H9 (cell line): ENCODE measurements around the gene SLC25A18. TPM values are rescaled to one million over a fixed set of nuclear protein-coding genes. Genes with fewer than 3 reads are reported as not detected.

Experiments
- DNase-seq: peaks from one replicate; pipeline ENCODE4 v3.0.0-alpha.2; 2017
- H2AFZ ChIP-seq: one replicate; pipeline ENCODE4 v1.6.1; 2013; ENCODE audit warnings: mild to moderate bottlenecking, low read length, control low read depth, moderate library complexity
- H2AK5ac ChIP-seq: 2 replicates; pipeline ENCODE4 v1.6.1; 2013; ENCODE audit warnings: low read length, control low read depth, mixed read lengths; ENCODE audit not compliant: insufficient read length
- H2BK120ac ChIP-seq: one replicate; pipeline ENCODE4 v1.6.1; 2013; ENCODE audit warnings: low read depth, mild to moderate bottlenecking, low read length, control low read depth, inconsistent platforms; ENCODE audit not compliant: poor library complexity, severe bottlenecking
- H2BK12ac ChIP-seq: 2 replicates; pipeline ENCODE4 v1.6.1; 2013; ENCODE audit warnings: low read length, control low read depth, mixed read lengths, low read depth; ENCODE audit not compliant: insufficient read length
- H2BK15ac ChIP-seq: 2 replicates; pipeline ENCODE4 v1.6.1; 2013; ENCODE audit warnings: low read depth, low read length, control low read depth
- H2BK20ac ChIP-seq: one replicate; pipeline ENCODE4 v1.6.1; 2013; ENCODE audit warnings: low read depth, mild to moderate bottlenecking, low read length, control low read depth, inconsistent platforms; ENCODE audit not compliant: poor library complexity, severe bottlenecking
- H2BK5ac ChIP-seq: 2 replicates; pipeline ENCODE4 v1.6.1; 2013; ENCODE audit warnings: low read length, control low read depth, mixed read lengths; ENCODE audit not compliant: insufficient read length
- H3K14ac ChIP-seq: 2 replicates; pipeline ENCODE4 v1.6.1; 2013; ENCODE audit warnings: low read length, control low read depth; ENCODE audit not compliant: insufficient read depth
- H3K18ac ChIP-seq: 2 replicates; pipeline ENCODE4 v1.6.1; 2013; ENCODE audit warnings: low read depth, mild to moderate bottlenecking, mixed read lengths, low read length, control low read depth; ENCODE audit not compliant: insufficient read length
- H3K23ac ChIP-seq: 2 replicates; pipeline ENCODE4 v1.6.1; 2013; ENCODE audit warnings: low read length, control low read depth, mixed read lengths, low read depth; ENCODE audit not compliant: insufficient read length
- H3K23me2 ChIP-seq: 2 replicates; pipeline ENCODE4 v1.6.1; 2013; ENCODE audit warnings: low read depth, mild to moderate bottlenecking, mixed read lengths, low read length, control low read depth; ENCODE audit not compliant: insufficient read length, poor library complexity, severe bottlenecking
- H3K27ac ChIP-seq: 2 replicates; pipeline ENCODE4 v1.5.1; 2013; ENCODE audit warnings: low read length, control low read depth, mixed read lengths, low read depth; ENCODE audit not compliant: insufficient read length
- H3K27me3 ChIP-seq: 2 replicates; pipeline ENCODE4 v1.6.1; 2013; ENCODE audit warnings: low read length, control low read depth, inconsistent platforms; ENCODE audit not compliant: insufficient read depth
- H3K4ac ChIP-seq: 2 replicates; pipeline ENCODE4 v1.6.1; 2013; ENCODE audit warnings: low read depth, mild to moderate bottlenecking, control low read depth, inconsistent platforms, low read length, moderate library complexity
- H3K4me1 ChIP-seq: 2 replicates; pipeline ENCODE4 v1.6.1; 2013; ENCODE audit warnings: low read length, control low read depth, inconsistent platforms; ENCODE audit not compliant: insufficient read depth
- H3K4me2 ChIP-seq: 2 replicates; pipeline ENCODE4 v1.6.1; 2013; ENCODE audit warnings: low read length, control low read depth, mixed read lengths; ENCODE audit not compliant: insufficient read length, insufficient read depth
- H3K56ac ChIP-seq: 2 replicates; pipeline ENCODE4 v1.6.1; 2013; ENCODE audit warnings: low read depth, mild to moderate bottlenecking, mixed read lengths, low read length, control low read depth; ENCODE audit not compliant: insufficient read length
- H3K79me1 ChIP-seq: 2 replicates; pipeline ENCODE4 v1.6.1; 2013; ENCODE audit warnings: low read depth, mild to moderate bottlenecking, moderate library complexity, low read length, control low read depth, inconsistent platforms; ENCODE audit not compliant: insufficient read depth, poor library complexity, severe bottlenecking
- H3K79me2 ChIP-seq: 2 replicates; pipeline ENCODE4 v1.6.1; 2013; ENCODE audit warnings: low read length, control low read depth, inconsistent platforms; ENCODE audit not compliant: insufficient read depth
- H3K9ac ChIP-seq: 2 replicates; pipeline ENCODE4 v1.6.1; 2013; ENCODE audit warnings: low read length, control low read depth, mixed read lengths; ENCODE audit not compliant: insufficient read length; ENCODE audit errors: extremely low read depth
- H3K9me3 ChIP-seq: one replicate; pipeline ENCODE4 v1.6.1; 2013; ENCODE audit warnings: low read depth, low read length, inconsistent platforms; ENCODE audit not compliant: control insufficient read depth
- H3T11ph ChIP-seq: one replicate; pipeline ENCODE4 v1.6.1; 2013; ENCODE audit warnings: mild to moderate bottlenecking, low read length, control low read depth, inconsistent platforms
- H4K20me1 ChIP-seq: one replicate; pipeline ENCODE4 v1.6.1; 2013; ENCODE audit not compliant: control insufficient read depth, insufficient read length, insufficient read depth
- H4K5ac ChIP-seq: 2 replicates; pipeline ENCODE4 v1.6.1; 2013; ENCODE audit warnings: low read depth, mild to moderate bottlenecking, mixed read lengths, low read length, control low read depth; ENCODE audit not compliant: insufficient read length
- H4K8ac ChIP-seq: replicated peaks from 2 replicates; pipeline ENCODE4 v1.6.1; 2013; ENCODE audit warnings: low read length, control low read depth, mixed read lengths, low read depth; ENCODE audit not compliant: insufficient read length
- H4K91ac ChIP-seq: 2 replicates; pipeline ENCODE4 v1.6.1; 2013; ENCODE audit warnings: low read depth, mild to moderate bottlenecking, moderate library complexity, mixed read lengths, low read length, control low read depth; ENCODE audit not compliant: insufficient read length
- H3K27ac Mint-ChIP-seq, 3 experiments: 2 replicates in 2 of 3; 3 replicates in 1 of 3; pipeline ENCODE4 v1.8.0; 2020 to 2021; ENCODE audit warnings: mixed read lengths in 3 of 3, mild to moderate bottlenecking in 1 of 3, moderate library complexity in 1 of 3
- H3K27me3 Mint-ChIP-seq: 2 replicates; pipeline ENCODE4 v1.8.0; 2021; ENCODE audit warnings: low read depth, mild to moderate bottlenecking, moderate library complexity, mixed read lengths
- H3K36me3 Mint-ChIP-seq, 3 experiments: 2 replicates in 2 of 3; 3 replicates in 1 of 3; pipeline ENCODE4 v1.8.0; 2020 to 2021; ENCODE audit warnings: low read depth in 3 of 3, mixed read lengths in 3 of 3; ENCODE audit not compliant: insufficient read depth in 1 of 3
- H3K4me1 Mint-ChIP-seq, 2 experiments: 2 replicates each; pipeline ENCODE4 v1.8.0; 2020; ENCODE audit warnings: mixed read lengths in 2 of 2
- H3K4me3 Mint-ChIP-seq, 2 experiments: 2 replicates in 1 of 2; 3 replicates in 1 of 2; pipeline ENCODE4 v1.8.0; 2020 to 2021; ENCODE audit warnings: mild to moderate bottlenecking in 2 of 2, mixed read lengths in 2 of 2, moderate library complexity in 1 of 2
- H3K9me3 Mint-ChIP-seq, 2 experiments: 2 replicates in 1 of 2; 3 replicates in 1 of 2; pipeline ENCODE4 v1.8.0; 2020; ENCODE audit warnings: mild to moderate bottlenecking in 2 of 2, mixed read lengths in 2 of 2, moderate library complexity in 1 of 2
- WGBS: extraction: QIAGEN DNeasy Blood & Tissue Kit; methylation state at CpG from one replicate; pipeline ENCODE4 v1.1.7; 2013; ENCODE audit warnings: missing lambda C conversion rate, low lambda C conversion rate, mixed read lengths; ENCODE audit not compliant: insufficient read length; ENCODE audit errors: extremely low coverage; 5-methylcytosine and 5-hydroxymethylcytosine counted together
- total RNA-seq: library from RNA; stranded (reverse); gene quantifications from 2 replicates; pipeline ENCODE4 v1.2.1, GENCODE V29; 2021
- TF ChIP-seq, protein P1 (sequence below): fragments of 200-600 bp; sonication (generic); conservative IDR thresholded peaks from 3 replicates; pipeline ENCODE4 v1.8.0; 2021; ENCODE audit warnings: antibody characterized with exemption, mild to moderate bottlenecking

SLC25A18 gene
- total RNA-seq, 1 experiment from 2014 or later: 2.3 TPM

DNA sequence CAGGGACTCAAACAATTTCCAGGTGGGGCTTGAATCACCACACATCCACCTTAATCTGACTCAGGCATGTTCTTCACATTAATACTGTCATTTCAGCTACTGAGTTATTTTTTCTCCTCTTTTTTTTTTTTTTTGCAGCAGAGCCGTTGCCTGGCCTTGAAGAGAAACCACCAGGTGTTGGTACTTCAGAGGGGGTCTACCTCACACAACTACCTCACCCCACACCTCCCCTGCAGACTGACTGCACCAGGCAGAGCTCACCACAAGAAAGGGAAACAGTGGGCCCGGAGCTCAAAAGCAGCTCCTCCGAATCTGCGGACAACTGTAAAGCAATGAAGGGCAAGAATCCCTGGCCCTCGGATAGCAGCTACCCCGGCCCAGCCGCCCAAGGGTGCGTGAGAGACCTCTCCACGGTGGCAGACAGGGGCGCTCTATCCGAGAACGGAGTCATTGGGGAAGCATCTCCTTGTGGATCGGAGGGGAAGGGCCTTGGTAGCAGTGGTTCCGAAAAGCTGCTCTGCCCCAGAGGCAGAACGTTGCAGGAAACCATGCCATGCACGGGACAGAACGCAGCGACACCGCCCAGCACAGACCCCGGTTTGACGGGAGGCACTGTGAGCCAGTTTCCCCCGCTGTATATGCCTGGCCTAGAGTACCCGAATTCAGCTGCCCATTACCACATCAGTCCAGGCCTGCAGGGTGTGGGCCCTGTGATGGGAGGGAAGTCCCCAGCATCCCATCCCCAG is 15.1 kb upstream of the SLC25A18 start:
- Histone ChIP-seq H3K56ac (no peak overlapping the region), H2BK15ac (no peak overlapping the region), H3T11ph (no peak overlapping the region), H3K23me2 (no peaks in the 10 kb centered on the region), H4K20me1 (no peaks in the 10 kb centered on the region), H2AFZ (no peak overlapping the region), H3K4me1 (no peaks in the 10 kb centered on the region), H3K4ac (no peak overlapping the region), H4K8ac (no peak overlapping the region), H3K23ac (no peak overlapping the region), H3K9me3 (no peaks in the 10 kb centered on the region), H2BK20ac (no peak overlapping the region), H3K9ac (no peak overlapping the region), H2AK5ac (no peak overlapping the region), H4K91ac (no peak overlapping the region), H4K5ac (no peak overlapping the region), H3K4me2 (no peak overlapping the region), H3K18ac (no peak overlapping the region), H3K27me3 (no peaks in the 10 kb centered on the region), H3K79me2 (no peaks in the 10 kb centered on the region), H3K79me1 (no peaks in the 10 kb centered on the region), H3K27ac (no peak overlapping the region), H2BK12ac (no peak overlapping the region), H2BK120ac (no peak overlapping the region), H2BK5ac (no peak overlapping the region), H3K14ac (no peak overlapping the region)
- Mint-ChIP-seq H3K9me3 (no peaks in the 10 kb centered on the region; a peak in 1 of 5 replicates), H3K4me3 (no peak overlapping the region), H3K27me3 (no peaks in the 10 kb centered on the region), H3K4me1 (no peaks in the 10 kb centered on the region), H3K36me3 (peaks cover 62 to 90% (median 76%) of the 10 kb centered on the region in 3 experiments), H3K27ac (peak overlapping the region; percentile 35 to 86 (median 80); a peak in 4 of 7 replicates)
- TF ChIP-seq, protein P1, sequence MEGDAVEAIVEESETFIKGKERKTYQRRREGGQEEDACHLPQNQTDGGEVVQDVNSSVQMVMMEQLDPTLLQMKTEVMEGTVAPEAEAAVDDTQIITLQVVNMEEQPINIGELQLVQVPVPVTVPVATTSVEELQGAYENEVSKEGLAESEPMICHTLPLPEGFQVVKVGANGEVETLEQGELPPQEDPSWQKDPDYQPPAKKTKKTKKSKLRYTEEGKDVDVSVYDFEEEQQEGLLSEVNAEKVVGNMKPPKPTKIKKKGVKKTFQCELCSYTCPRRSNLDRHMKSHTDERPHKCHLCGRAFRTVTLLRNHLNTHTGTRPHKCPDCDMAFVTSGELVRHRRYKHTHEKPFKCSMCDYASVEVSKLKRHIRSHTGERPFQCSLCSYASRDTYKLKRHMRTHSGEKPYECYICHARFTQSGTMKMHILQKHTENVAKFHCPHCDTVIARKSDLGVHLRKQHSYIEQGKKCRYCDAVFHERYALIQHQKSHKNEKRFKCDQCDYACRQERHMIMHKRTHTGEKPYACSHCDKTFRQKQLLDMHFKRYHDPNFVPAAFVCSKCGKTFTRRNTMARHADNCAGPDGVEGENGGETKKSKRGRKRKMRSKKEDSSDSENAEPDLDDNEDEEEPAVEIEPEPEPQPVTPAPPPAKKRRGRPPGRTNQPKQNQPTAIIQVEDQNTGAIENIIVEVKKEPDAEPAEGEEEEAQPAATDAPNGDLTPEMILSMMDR: no peak
- no CpG with 5 or more reads among the region's 23 CpGs for WGBS
- no peak for DNase-seq
